NCI-H2227 (cell line): ENCODE data around the gene EEPD1.
A peak's percentile ranks its signal among the peaks of the same experiment; 100 is the strongest.

Experiments
- DNase-seq: peaks from one replicate; lab custom pipeline; 2025; ENCODE audit not compliant: unreplicated experiment; lab: John Stamatoyannopoulos, UW

Gene EEPD1

GRCh38 chr7:36297364-36298009 lies 144.4 kb downstream of the EEPD1 start:
- DNase-seq, result no peak

- no peak for DNase-seq
Measured at GRCh38 chr7:36298106-36298505, 145.1 kb downstream of the EEPD1 start.

- DNase-seq, result no peak
Measured at GRCh38 chr7:36299223-36299774, 146.2 kb downstream of the EEPD1 start.

- peak; percentile 20 for DNase-seq
Measured at GRCh38 chr7:36299823-36300341, 146.8 kb downstream of the EEPD1 start.

GRCh38 chr7:36300696-36301350 lies 147.8 kb downstream of the EEPD1 start:
- no peak for DNase-seq

- no peak for DNase-seq
Measured at GRCh38 chr7:36301914-36302771, 149.1 kb downstream of the EEPD1 start.

- peak; percentile 50 for DNase-seq
Measured at GRCh38 chr7:36303202-36304098, 150.4 kb downstream of the EEPD1 start.

GRCh38 chr7:36304099-36304425 lies 151.0 kb downstream of the EEPD1 start:
- DNase-seq, result no peak

GRCh38 chr7:36305226-36305625 lies 152.2 kb downstream of the EEPD1 start:
- no peak for DNase-seq

GRCh38 chr7:36305648-36306047 lies 152.6 kb downstream of the EEPD1 start:
- no peak for DNase-seq

GRCh38 chr7:36306222-36306621 lies 153.2 kb downstream of the EEPD1 start:
- no peak for DNase-seq

- DNase-seq, result no peak
Measured at GRCh38 chr7:36306722-36307121, 153.7 kb downstream of the EEPD1 start.

- DNase-seq, result no peak
Measured at GRCh38 chr7:36308031-36308430, 155.0 kb downstream of the EEPD1 start.

- DNase-seq, result no peak
Measured at GRCh38 chr7:36309301-36309700, 156.2 kb downstream of the EEPD1 start.

- no peak for DNase-seq
Measured at GRCh38 chr7:36309716-36310115, 156.7 kb downstream of the EEPD1 start.

- no peak for DNase-seq
Measured at GRCh38 chr7:36310897-36311296, 157.8 kb downstream of the EEPD1 start.

GRCh38 chr7:36311539-36311938 lies 158.5 kb downstream of the EEPD1 start:
- DNase-seq, result no peak

GRCh38 chr7:36312064-36312914 lies 159.2 kb downstream of the EEPD1 start:
- no peak for DNase-seq

GRCh38 chr7:36312915-36313334 lies 159.9 kb downstream of the EEPD1 start:
- DNase-seq, result no peak

- DNase-seq, result no peak
Measured at GRCh38 chr7:36313607-36314006, 160.6 kb downstream of the EEPD1 start.
